NT2/D1 (cell line): ENCODE results near the gene EPN3.

Source experiments
- SUZ12 ChIP-seq: IDR thresholded peaks from 2 replicates; pipeline ENCODE4 v1.6.1; 2011; ENCODE audit not compliant: insufficient read length, insufficient read depth; ENCODE audit errors: extremely low read depth
- YY1 ChIP-seq: IDR thresholded peaks from 2 replicates; pipeline ENCODE4 v1.6.1; 2011; ENCODE audit not compliant: insufficient read length, insufficient read depth

DNA sequence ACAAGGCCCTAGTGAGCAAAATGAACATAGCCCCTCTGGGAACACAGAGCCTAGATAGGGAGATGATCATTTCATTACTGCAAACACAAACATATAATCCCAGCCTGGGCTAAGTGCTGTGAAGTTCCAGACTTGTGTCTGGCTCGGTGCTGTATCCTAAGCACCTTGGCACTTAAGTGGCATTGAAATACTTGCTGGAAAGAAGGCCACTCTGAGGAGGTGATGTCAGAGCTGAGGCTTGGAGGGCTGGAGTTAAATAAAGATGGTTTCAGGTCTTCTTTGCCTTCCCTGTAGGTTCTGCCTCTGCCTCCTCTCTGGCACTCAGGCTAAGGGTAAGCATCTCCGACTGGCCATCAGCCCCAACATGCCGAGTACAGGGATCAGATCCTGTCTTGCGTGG is 25.6 kb downstream of the EPN3 start:
- TF ChIP-seq YY1 = no peak
- TF ChIP-seq SUZ12 = no peak
